GM18951 (cell line): ENCODE measurements around the gene PLEK.
"Not testable (repeated sequence)": the region's sequence is repeated elsewhere in the genome, so short reads cannot be mapped to it uniquely, and the experiment has no call there.

Experiments
- POLR2A ChIP-seq: IDR thresholded peaks from 4 replicates; pipeline ENCODE4 v1.6.1; 2011; ENCODE audit warnings: mild to moderate bottlenecking; ENCODE audit not compliant: insufficient read length, insufficient read depth; ENCODE audit errors: extremely low read depth
- in situ Hi-C: fragments of 300-500 bp; cut with MboI; formaldehyde crosslinking; loops from one replicate; pipeline ENCODE4 v1.12.0; 2022; ENCODE audit warnings: low sequenced_read_pairs, mixed read lengths, inconsistent platforms; ENCODE audit not compliant: unreplicated experiment

Gene PLEK

GRCh38 chr2:68340226-68341061 lies 24.6 kb upstream of the PLEK start:
- TF ChIP-seq POLR2A, result no peak
- in situ Hi-C loops, result no loop called here

- no peak for TF ChIP-seq POLR2A
- in situ Hi-C loops, result no loop called here
These were observed 24.1 kb upstream of the PLEK start for GRCh38 chr2:68341062-68341329.

- TF ChIP-seq POLR2A, result no peak
- in situ Hi-C loops, result no loop called here
These were observed 23.5 kb upstream of the PLEK start for GRCh38 chr2:68341583-68341982.

- in situ Hi-C loops, result no loop called here
- TF ChIP-seq POLR2A, result no peak
These were observed 22.6 kb upstream of the PLEK start for GRCh38 chr2:68342470-68342869.

- in situ Hi-C loops, result no loop called here
- TF ChIP-seq POLR2A, result no peak
These were observed 21.1 kb upstream of the PLEK start for GRCh38 chr2:68344031-68344430.

- in situ Hi-C loops, result no loop called here
These were observed 19.8 kb upstream of the PLEK start for GRCh38 chr2:68345129-68345875.

GRCh38 chr2:68349091-68349490 lies 16.0 kb upstream of the PLEK start:
- in situ Hi-C loops, result not testable (repeated sequence)

More at GRCh38 chr2:68345129-68345875, 19.8 kb upstream of the PLEK start:
- TF ChIP-seq POLR2A, result no peak

GRCh38 chr2:68351997-68352396 lies 13.1 kb upstream of the PLEK start:
- in situ Hi-C loops, result no loop called here
- TF ChIP-seq POLR2A, result no peak

GRCh38 chr2:68352651-68353391 lies 12.3 kb upstream of the PLEK start:
- TF ChIP-seq POLR2A, result no peak
- in situ Hi-C loops, result no loop called here

- in situ Hi-C loops, result loop anchor here (5.0 kb wide), 1 partner anchor 81 kb away; no protein-coding TSS in a partner anchor
These were observed 8.4 kb upstream of the PLEK start for GRCh38 chr2:68356599-68357239.

GRCh38 chr2:68357605-68358337 lies 7.3 kb upstream of the PLEK start:
- in situ Hi-C loops, result loop anchor here (5.0 kb wide), 1 partner anchor 80 kb away; no protein-coding TSS in a partner anchor
- no peak for TF ChIP-seq POLR2A

More at GRCh38 chr2:68356599-68357239, 8.4 kb upstream of the PLEK start:
- TF ChIP-seq POLR2A, result no peak

- in situ Hi-C loops, result loop anchor here (5.0 kb wide), 1 partner anchor 77 kb away; no protein-coding TSS in a partner anchor
- no peak for TF ChIP-seq POLR2A
These were observed 5.2 kb upstream of the PLEK start for GRCh38 chr2:68359889-68360288.

- in situ Hi-C loops, result no loop called here
- TF ChIP-seq POLR2A, result peak; percentile 41
These were observed 3.0 kb upstream of the PLEK start for GRCh38 chr2:68362069-68362468.

GRCh38 chr2:68362749-68363148 lies 2.3 kb upstream of the PLEK start:
- in situ Hi-C loops, result no loop called here
- TF ChIP-seq POLR2A, result no peak
